Non-pigmented ciliary epithelial cell (primary cell): Measurements from ENCODE around the gene PPRC1.

Experiments
- DNase-seq: peaks from one replicate; pipeline ENCODE4 v3.0.0-alpha.2; 2010; ENCODE audit warnings: low read depth

PPRC1 gene, protein sequence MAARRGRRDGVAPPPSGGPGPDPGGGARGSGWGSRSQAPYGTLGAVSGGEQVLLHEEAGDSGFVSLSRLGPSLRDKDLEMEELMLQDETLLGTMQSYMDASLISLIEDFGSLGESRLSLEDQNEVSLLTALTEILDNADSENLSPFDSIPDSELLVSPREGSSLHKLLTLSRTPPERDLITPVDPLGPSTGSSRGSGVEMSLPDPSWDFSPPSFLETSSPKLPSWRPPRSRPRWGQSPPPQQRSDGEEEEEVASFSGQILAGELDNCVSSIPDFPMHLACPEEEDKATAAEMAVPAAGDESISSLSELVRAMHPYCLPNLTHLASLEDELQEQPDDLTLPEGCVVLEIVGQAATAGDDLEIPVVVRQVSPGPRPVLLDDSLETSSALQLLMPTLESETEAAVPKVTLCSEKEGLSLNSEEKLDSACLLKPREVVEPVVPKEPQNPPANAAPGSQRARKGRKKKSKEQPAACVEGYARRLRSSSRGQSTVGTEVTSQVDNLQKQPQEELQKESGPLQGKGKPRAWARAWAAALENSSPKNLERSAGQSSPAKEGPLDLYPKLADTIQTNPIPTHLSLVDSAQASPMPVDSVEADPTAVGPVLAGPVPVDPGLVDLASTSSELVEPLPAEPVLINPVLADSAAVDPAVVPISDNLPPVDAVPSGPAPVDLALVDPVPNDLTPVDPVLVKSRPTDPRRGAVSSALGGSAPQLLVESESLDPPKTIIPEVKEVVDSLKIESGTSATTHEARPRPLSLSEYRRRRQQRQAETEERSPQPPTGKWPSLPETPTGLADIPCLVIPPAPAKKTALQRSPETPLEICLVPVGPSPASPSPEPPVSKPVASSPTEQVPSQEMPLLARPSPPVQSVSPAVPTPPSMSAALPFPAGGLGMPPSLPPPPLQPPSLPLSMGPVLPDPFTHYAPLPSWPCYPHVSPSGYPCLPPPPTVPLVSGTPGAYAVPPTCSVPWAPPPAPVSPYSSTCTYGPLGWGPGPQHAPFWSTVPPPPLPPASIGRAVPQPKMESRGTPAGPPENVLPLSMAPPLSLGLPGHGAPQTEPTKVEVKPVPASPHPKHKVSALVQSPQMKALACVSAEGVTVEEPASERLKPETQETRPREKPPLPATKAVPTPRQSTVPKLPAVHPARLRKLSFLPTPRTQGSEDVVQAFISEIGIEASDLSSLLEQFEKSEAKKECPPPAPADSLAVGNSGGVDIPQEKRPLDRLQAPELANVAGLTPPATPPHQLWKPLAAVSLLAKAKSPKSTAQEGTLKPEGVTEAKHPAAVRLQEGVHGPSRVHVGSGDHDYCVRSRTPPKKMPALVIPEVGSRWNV (N-terminal part only)

DNA sequence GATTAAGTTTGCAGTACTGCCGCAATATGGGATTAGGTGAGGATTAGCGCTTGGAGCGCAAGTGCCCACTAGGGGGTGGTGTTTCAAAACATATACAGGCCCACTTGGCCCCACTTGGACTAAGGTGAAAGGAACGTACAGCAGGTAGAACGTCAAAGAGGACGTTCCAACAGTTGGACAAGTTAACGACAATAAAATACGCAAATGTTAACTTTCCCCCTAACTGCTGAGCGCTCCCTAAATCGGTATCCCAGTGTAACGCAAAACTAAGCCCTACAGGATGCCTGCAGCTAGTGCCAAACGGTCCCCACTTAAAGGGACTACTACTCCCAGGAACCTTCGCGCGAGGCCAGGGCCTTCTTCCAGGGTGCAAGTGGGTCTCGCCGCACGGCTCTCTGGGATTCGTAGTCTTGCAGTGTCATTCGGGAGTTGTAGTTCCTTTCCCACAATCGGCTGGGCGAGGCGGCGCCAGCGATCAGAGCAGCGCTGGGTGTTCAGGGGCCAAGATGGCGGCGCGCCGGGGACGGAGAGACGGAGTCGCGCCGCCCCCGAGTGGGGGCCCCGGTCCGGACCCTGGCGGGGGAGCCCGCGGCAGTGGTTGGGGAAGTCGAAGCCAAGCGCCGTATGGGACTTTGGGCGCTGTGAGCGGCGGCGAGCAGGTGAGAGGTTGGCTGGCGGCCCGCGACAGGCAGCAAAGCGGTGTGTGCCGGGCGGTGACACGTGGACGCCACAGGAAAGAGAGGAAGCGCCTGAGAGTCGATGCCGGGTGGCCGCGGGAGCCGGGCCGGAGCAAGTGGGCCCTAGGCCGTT, at the start of gene PPRC1:
PPRC1 (plus strand) TSS at position 478 of the 810 bp plus-strand sequence; CDS start at position 507, 29 bp downstream.
- peak; percentile 98 for DNase-seq

DNA sequence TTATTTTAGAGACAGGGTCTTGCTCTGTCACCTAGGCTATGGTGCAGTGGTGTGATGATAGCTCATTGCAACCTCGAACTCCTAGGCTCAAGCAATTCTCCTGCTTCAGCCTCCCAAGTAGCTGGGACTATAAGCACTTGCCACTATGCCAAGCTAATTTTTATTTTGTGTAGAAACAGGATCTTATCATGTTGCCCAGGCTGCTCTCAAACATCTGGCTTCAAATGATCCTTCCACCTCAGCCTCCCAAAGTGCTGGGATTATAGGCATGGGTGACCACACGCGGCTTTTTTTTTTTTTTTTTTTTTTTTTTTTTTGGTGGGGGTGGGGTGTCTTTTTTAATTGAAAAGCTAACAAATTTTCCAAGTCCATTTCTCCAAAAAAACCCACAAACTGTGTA, 49.3 kb upstream of the PPRC1 start:
- no peak for DNase-seq

DNA sequence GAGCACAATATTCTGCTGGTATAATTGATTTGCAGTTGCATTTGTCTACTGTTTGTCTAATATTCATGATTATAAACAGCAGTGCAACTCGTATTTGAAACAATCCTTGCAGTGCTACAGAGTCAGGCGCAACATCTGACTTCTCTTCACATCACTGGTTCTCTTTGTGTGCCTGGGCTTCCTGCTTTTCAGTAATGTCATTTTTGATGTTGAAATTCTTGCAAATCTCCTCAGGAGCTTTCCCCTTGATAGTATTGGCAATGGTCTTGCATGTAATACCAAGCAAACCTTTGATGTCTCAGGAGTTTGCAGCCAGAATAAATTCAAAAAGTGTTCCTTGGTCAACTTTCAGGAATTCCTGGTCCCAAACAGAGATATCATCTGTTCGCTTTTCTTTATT, 47.5 kb upstream of the PPRC1 start:
- DNase-seq: no peak

DNA sequence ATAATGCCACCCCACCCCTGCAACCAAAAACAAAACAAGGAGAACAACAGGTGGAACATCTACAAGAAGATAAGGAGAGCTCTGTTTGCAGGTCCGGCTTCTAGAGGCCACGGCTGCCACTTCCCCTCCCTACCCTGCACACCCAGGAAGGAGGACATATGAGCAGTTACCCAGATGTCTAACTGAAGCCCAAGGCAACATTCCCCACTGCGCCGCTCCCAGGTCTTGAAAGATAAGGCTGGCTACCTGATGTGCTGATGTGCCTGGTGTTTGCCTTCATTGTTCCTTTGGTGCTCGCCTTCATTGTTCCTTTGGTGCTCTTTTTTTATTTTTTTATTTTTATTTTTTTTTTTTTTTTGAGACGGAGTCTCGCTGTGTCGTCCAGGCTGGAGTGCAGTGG, 46.6 kb upstream of the PPRC1 start:
- DNase-seq: no peak

DNA sequence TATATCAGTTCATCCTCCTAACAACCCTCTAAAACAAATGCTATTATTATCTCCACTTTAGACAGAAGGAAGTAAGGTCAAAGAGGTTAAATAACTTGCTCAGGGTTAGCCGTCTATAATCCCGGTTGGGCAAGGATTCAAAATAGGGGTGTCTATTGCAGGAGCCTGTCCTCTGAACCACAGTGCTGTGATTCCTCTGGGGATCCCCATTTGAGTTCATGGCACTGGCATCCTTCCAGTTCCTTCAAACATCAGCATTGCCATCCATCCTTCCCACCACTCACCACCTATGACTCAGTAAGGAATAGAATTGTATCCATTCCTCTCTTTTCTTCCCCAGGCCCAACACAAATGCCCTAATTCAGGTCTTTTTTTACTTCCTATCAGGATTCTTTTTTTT, 42.1 kb upstream of the PPRC1 start:
- DNase-seq: no peak

DNA sequence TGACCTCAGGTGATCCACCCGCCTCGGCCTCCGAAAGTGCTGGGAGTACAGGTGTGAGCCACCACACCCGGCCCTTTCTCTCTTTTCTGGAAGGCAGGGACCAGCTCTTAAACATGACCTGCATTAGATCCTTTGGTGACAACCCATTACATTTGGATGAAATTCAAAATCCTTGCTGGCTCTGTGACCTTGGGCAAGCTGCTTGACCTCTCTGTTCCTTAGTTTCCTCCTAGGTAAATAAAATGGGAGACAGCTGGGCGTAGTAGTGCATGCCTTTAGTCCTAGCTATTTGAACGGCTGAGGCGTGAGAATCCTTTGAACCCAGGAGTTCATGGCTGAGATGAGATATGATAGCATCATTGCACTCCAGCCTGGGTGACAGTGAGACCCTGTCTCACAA, 36.4 kb upstream of the PPRC1 start:
- DNase-seq: no peak

DNA sequence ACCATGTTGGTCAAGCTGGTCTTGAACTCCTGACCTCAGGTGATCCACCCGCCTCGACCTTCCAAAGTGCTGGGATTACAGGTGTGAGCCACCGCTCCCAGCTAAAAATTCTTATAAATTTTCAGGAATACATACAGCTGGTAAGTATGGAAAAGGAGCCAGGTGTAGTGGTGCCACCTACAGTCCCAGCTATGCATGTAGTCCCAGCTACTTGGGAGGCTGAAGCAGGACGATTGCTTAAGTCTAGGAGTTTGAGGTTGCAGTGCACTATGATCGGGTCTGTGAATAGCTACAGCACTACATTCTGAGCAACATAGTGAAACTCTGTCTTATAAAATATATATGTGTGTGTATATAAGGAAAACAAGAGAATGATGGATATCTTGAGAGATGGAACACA, 31.7 kb upstream of the PPRC1 start:
- no peak for DNase-seq

DNA sequence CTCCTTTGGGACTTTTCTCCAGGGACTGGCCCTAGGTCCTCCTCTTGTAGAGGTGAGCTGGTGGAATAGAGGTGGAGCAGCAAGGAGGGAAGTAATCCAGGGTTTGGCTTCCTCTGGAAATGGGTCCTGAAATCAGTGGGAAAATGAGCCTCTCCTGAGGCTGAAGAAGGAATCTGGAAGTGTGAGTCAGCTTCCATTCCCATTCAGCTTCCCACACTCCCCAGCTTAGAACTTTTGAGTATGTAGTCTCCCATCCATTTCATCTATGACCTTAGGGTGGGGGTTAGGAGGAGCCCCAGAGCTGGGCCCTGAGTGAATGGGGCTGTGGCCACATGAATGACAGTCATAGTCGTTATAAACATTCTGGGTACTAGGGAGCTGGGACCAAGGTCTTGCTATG, 30.4 kb upstream of the PPRC1 start:
- DNase-seq: no peak

DNA sequence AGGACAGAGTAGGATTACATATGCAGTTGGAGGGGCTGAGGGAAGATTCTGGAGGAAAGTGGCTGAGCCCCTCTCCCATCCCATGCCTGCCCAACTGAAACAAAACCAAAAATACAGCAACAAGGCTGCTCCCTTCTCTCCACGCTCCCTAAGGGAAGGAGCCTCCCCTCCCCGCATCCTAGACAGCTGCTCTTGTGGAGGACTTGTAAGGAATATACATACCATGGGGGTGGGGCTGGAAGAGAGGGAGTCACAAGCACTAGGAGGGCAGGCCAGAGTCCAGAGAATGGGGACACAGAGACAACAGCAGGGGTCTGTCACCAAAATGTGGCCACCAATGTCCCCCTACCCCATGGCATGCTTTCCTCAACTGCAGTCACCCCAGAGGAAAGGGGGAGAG, 25.8 kb upstream of the PPRC1 start:
- DNase-seq: no peak

DNA sequence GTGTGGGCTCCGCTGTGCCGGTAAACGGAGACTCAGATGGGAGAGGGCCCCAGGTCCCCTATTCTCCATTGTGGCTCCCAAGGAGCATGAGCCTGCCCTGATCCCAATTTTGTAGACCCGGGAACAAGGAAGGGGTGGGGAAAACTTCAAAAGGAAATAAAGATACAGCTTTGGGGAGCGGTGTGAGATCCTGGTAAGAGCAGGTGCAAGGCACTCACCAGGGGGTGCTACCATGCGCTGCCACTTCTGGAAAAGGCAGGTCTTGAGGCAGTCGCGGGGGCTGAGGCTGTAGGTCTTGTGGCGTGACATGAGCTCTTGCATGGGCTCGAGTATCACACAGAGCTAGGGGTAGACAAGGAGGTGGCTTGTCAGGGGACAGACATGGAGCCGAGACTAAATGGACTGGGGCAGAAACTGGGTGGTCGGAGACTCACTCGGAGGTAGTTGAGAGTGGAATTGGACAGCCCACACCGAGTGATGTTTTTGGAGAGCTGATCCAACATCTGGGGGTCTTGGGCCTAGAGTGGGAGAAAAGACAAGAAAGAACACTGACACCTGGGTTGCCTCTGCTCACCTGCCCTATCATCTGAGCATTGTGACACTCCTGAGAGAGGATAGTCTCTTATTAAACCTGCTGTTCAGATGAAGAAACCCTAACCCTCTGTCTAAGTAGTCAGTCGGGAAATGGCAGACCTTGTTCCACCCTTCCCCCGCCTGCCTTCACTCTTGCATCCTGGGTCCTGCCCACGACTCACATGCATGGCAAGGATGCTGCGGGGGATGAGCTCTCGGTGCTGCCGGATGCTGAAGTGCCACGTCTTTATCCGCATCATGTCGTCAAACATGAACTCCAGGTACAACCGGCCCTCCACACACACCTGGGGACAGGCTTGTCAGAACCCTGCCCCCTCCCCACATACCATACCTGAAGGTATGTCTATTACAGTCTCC, 23.4 kb upstream of the PPRC1 start:
- no peak for DNase-seq

DNA sequence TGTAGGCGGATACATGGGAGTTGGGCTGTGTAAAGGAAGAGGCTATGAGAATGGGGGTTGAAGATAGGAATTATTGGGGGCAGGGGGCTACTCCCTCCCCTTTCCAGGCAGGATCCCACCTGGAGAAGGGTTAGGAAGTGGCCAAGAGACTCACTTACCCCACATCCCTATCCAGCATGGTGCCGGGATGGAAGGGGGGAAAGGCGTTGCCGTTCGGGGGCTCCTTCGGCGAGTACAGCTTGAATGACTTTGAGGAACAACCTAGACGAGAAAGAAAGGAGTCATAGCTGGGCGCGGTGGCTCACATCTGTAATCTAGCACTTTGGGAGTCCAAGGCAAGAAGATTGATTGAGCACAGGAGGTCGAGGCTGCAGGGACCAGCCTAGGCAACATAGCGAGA, 21.6 kb upstream of the PPRC1 start:
- no peak for DNase-seq

DNA sequence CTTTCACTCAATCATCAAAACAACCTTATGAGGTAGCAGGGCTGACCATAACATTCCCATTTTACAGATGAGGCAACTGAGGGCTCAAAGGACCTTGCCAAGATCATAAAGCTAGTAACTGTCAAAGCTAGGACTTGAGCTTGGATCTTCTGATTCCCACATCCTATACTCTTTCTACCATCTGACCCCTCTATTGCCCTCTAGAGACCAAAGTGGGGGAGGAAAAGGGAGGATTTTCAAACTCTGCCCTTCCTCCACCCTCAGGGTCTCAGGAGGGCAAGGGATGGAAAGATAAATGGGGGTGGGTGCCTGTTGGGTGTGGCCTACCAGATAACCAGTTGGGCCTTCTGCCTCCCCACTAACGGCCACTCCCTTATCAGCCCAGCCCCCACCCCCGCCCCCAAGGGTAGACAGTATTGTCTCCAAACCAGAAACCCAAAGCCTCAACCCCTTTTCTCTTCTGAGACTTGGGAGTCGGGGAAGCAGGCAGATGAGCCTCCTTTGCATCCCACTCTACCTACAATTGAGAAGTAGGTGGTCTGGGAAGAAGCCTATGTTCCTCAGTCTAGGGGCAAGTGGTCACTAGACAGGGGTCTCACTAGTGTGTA, 20.5 kb upstream of the PPRC1 start:
- DNase-seq: no peak

DNA sequence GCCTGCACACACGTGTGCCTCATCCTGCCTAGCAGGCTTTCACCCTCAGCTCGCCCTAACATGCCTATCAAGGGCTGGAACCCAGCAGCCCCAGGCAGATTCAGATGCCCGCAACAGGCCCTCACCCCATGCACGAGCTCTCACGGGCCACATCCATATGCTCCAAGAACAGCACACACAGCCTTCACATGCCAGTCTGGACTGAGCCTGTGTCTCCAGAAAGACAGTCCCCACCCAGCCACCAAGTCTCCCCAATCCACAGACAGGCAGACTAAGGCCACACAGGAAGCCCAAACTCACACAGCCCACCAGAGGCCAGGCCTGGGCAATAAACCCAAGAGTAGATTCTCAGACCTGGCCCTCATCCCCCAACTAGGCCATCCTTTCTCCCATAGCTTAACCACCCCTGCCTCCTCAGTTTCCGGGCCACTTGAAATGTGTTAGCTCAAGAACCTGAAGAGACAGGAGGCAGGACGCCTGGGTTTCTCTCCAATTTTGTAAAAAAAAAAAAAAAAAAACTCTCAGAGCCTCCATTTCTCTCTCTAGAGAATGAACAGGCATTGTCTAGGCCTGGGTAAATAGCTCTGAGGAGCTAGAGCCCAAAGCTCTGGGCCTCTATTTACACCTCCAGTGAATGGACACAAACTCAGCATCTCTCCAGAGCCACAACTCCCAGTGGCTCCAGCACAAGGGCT, 19.4 kb upstream of the PPRC1 start:
- DNase-seq: no peak

DNA sequence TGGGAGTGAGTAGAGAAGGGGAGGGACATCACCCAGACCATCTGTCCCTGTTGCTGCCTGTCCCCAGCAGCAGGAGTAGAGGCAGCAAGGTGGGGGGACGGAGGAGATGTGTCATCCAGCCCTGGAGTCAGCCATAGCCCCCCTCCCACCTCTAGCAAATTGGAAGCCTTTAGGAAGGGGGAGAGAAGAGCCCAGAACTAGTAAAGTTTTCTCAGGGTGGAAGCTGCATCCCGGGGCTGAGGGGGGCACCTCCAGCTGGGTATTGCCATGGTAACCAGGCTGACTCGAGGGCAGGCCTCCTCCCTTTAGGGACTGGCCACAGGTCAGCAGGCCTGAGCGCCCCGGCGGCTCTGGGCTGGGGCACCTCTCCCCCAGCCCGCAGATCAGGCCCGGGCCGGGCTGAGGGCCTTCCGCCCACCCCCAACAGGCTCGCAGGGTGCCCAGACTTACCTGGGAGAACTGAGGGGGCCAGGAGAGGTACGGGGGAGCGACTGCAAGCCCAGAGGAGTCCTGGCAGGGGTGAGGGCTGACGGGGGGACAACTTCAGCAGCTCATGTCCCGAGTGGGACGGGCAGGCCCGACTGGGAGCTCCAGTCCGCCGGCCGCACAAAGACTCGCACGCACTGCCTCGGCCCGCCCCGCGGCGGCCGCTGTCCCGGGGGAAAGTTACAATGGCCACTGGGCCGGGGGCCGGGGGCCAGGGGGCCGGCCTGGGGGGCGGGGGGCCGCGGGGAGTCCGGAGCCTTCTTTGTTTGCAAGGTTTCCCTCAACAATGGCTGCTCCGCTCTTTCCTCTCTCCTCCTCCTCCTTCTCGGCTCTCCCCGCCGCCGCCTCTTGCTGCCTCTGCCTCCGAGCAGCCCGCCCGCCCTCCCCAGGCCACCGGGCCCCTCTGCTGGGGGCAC, 18.6 kb upstream of the PPRC1 start:
- no peak for DNase-seq

DNA sequence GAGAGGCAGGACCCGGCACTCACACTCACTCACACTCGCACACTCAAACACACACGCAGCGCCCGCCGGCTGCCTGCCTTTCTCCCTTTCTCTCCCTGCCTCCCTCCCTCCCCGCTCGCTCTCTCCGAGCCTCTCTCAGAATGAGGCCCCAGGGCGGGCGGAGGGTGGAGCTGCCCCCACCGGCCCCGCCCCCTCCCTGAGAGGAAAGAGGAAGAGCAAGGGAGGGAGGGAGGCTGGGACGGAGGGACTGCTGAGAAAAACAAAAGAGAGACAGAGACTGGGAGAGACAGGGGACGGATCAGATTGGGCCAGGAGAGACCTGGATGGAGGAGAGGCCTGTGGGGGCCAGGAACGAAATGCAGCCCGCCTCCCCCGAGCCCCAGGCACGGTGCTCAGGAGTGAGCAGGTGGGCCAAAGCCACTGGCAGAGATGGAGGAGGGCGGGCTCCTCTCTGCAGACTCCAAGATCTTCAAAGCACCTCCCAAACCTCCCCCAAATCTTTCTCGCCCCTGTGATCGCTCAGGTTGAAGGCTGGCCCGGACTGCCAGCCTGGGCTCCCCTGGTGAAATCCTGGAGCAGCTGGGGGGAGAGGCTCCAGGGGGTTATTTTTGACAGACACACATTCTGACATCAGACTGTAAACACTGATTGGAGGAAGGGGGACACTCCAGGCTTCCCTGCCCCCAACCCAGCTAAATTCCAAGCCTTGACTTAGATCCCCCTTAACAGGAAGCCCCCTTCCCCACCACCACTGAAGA, 17.8 kb upstream of the PPRC1 start:
- no peak for DNase-seq

DNA sequence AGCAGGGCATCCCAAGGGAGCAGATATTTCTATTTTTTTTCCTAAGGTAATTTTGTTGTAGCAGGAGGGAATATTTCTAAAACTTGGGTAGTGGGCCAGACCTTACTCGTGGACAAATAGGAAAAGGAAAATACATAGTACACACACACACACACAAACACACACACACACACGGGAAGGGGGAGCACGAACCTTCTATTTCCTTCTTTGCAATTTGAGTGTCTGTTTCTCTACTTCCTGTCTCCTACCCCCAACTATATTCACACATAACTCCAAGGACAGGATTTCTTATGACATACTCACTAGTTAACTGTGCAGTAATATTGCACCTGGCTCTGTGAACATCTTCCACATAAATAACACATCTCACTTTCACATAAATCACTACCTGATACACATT, 17.1 kb upstream of the PPRC1 start:
- DNase-seq: no peak

DNA sequence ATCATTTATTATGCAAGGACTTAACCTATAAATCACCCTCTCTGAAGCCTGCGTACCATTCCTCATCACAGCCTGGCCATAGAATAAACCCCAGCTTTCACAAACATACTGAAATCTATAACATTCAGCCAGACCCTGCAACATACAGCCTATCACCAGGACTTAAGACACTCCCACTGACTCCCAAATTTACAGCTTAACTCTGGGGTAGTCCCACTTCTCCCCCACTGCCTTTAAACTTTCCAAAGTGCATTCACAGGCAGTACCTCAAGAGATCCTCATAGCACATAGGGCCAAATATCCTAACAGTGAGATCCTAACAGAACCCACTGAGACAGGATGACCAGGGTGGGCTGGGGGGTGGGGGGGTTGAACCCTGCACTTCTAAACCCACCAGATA, 16.2 kb upstream of the PPRC1 start:
- no peak for DNase-seq
